HCT116 (cell line): ENCODE measurements around the gene TSACC.

Source experiments
- CTCF ChIP-seq, 3 experiments: fragments of 200-600 bp in 1 of 3; sonication (generic) in 1 of 3; IDR thresholded peaks in 2 of 3; conservative IDR thresholded peaks in 1 of 3; 2 replicates each; pipeline ENCODE4 v1.5.1; 2012 to 2017; ENCODE audit warnings: low read depth in 2 of 3, low read length in 2 of 3, antibody characterized with exemption in 1 of 3, borderline replicate concordance in 1 of 3, control low read depth in 1 of 3, mild to moderate bottlenecking in 1 of 3, mixed read lengths in 1 of 3, mixed run types in 1 of 3, moderate library complexity in 1 of 3; ENCODE audit not compliant: insufficient read depth in 1 of 3
- ELF1 ChIP-seq: IDR thresholded peaks from 2 replicates; pipeline ENCODE4 v1.6.1; 2012; ENCODE audit warnings: low read depth, borderline replicate concordance

GRCh38 chr1:156384658-156385057, 46.3 kb downstream of the TSACC start:
- TF ChIP-seq CTCF (IDR thresholded peaks at IDR 0.05 in 2 of 3, conservative IDR thresholded peaks at IDR 0.05 in 1 of 3; ENCODE audit: borderline replicate concordance in 1 of 3, insufficient read depth in 1 of 3, low read depth in 2 of 3, low read length in 2 of 3) (no peak), ELF1 (no peak)
